Glutamatergic neuron (in vitro differentiated cells): ENCODE data around the gene SMARCAL1. TPM values are rescaled to one million over a fixed set of nuclear protein-coding genes. Genes with fewer than 3 reads are reported as not detected.

ENCODE experiments used
- DNase-seq: peaks from one replicate; pipeline ENCODE4 v3.0.0; 2022
- H3K27ac Mint-ChIP-seq: one replicate; pipeline ENCODE4 v1.8.0; 2020; ENCODE audit warnings: mild to moderate bottlenecking, mixed read lengths, inconsistent platforms; ENCODE audit not compliant: unreplicated experiment
- H3K27me3 Mint-ChIP-seq: one replicate; pipeline ENCODE4 v1.8.0; 2020; ENCODE audit warnings: mild to moderate bottlenecking, moderate library complexity, mixed read lengths, inconsistent platforms; ENCODE audit not compliant: unreplicated experiment
- H3K36me3 Mint-ChIP-seq: one replicate; pipeline ENCODE4 v1.8.0; 2020; ENCODE audit warnings: mild to moderate bottlenecking, mixed read lengths, inconsistent platforms; ENCODE audit not compliant: unreplicated experiment
- H3K4me1 Mint-ChIP-seq: one replicate; pipeline ENCODE4 v1.8.0; 2020; ENCODE audit warnings: mild to moderate bottlenecking, low read depth, mixed read lengths, inconsistent platforms; ENCODE audit not compliant: unreplicated experiment
- H3K4me3 Mint-ChIP-seq: one replicate; pipeline ENCODE4 v1.8.0; 2020; ENCODE audit warnings: mild to moderate bottlenecking, mixed read lengths, inconsistent platforms; ENCODE audit not compliant: unreplicated experiment
- H3K9me3 Mint-ChIP-seq: one replicate; pipeline ENCODE4 v1.8.0; 2020; ENCODE audit warnings: mild to moderate bottlenecking, moderate library complexity, mixed read lengths, inconsistent platforms; ENCODE audit not compliant: unreplicated experiment
- CTCF ChIP-seq: fragments of 200-600 bp; sonication (generic); IDR thresholded peaks from one replicate; pipeline ENCODE4 v1.5.0; 2021; ENCODE audit not compliant: partially characterized antibody, unreplicated experiment
- total RNA-seq: library from RNA; stranded (reverse); fragmentation: NEBNext Ultra II Directional; extraction: Animal tissue kit (Norgen Biotek cat#: 25700); gene quantifications from one replicate; pipeline ENCODE4 v1.2.1, GENCODE V29; 2021; ENCODE audit not compliant: unreplicated experiment

Gene SMARCAL1
- total RNA-seq, 1 donor from 2014 or later = 36.6 TPM

DNA sequence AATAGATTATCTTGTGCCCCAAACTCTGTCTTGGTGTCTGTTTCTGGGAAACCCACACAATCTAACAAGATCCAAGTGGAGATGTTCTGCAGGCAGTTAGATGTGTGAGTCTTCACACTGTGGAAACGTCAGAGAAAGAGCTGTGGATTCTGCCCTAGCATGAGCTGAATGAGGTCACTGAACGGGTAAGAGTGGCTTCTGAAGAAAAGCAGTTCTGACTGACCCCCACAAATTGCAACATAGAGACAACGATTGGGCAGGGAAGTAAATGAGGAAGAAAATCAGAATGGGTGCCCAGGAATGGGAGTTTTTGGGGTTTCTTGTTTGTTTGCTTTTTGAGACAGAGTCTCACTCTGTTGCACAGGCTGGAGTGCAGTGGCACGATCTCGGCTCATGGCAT is 73.5 kb downstream of the SMARCAL1 start:
- Mint-ChIP-seq H3K36me3 (no peaks in the 10 kb centered on the region), H3K9me3 (peaks cover under 1% of the 10 kb centered on the region), H3K4me1 (no peaks in the 10 kb centered on the region), H3K4me3 (no peak overlapping the region), H3K27me3 (no peaks in the 10 kb centered on the region), H3K27ac (no peak overlapping the region)
- no peak for TF ChIP-seq CTCF
- DNase-seq = no peak

- Mint-ChIP-seq H3K36me3 (no peaks in the 10 kb centered on the region), H3K4me1 (no peaks in the 10 kb centered on the region), H3K27ac (no peak overlapping the region), H3K9me3 (no peaks in the 10 kb centered on the region), H3K27me3 (no peaks in the 10 kb centered on the region), H3K4me3 (no peak overlapping the region)
- TF ChIP-seq CTCF = no peak
- DNase-seq = no peak
Measured at GRCh38 chr2:216486271-216486670, 74.0 kb downstream of the SMARCAL1 start.

GRCh38 chr2:216486708-216487107 is 74.4 kb downstream of the SMARCAL1 start:
- Mint-ChIP-seq H3K27me3 (no peaks in the 10 kb centered on the region), H3K9me3 (no peaks in the 10 kb centered on the region), H3K4me3 (no peak overlapping the region), H3K27ac (no peak overlapping the region), H3K36me3 (no peaks in the 10 kb centered on the region), H3K4me1 (peaks cover 2% of the 10 kb centered on the region)
- no peak for DNase-seq
- no peak for TF ChIP-seq CTCF

GRCh38 chr2:216490061-216490460 is 77.8 kb downstream of the SMARCAL1 start:
- no peak overlapping the region for H3K4me3 Mint-ChIP-seq
- H3K36me3 Mint-ChIP-seq = no peaks in the 10 kb centered on the region
- no peaks in the 10 kb centered on the region for H3K9me3 Mint-ChIP-seq
- H3K27ac Mint-ChIP-seq = no peak overlapping the region
- peaks cover 11% of the 10 kb centered on the region for H3K4me1 Mint-ChIP-seq
- DNase-seq = no peak
- H3K27me3 Mint-ChIP-seq = no peaks in the 10 kb centered on the region
- no peak for TF ChIP-seq CTCF

DNA sequence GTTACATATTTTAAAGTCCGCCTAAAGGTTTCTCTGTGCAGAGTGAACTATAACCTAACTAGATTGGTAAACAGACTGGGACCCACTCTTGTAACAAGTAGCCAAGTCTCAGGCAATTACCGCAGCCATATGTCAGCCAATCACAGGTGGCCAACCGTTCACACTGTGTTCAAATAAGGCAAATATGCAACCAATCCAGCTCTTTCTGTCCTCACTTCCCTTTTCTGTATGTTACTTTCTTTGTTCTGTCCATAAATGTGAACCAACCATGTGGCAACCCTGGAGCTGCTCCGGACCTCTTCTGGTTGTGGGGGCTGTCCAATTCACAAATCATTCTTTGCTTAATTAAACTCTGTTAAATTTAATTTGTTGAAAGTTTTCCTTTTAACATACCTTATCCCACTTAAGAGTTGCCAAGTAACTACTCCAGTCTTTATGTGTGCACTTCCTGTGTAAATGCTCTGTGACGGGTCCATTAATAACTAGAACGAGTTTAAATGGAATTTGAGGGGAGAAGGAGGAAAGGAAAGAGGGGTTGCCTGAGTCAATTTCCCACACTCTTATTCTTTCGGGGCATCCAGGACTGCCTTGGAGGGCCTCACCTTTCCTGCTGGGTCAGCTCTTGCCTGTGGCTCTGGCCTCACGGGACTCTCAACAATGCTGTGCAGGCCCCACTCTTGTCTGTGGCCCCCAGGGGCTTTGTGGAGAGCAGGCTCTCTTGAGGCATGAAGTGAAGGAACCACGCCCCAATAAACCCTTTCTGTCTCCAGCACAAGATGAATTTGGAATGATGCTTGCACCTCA is 79.7 kb downstream of the SMARCAL1 start:
- peak overlapping the region; percentile 79 for H3K27ac Mint-ChIP-seq
- H3K27me3 Mint-ChIP-seq = no peaks in the 10 kb centered on the region
- no peaks in the 10 kb centered on the region for H3K9me3 Mint-ChIP-seq
- no peak for TF ChIP-seq CTCF
- no peaks in the 10 kb centered on the region for H3K36me3 Mint-ChIP-seq
- no peak overlapping the region for H3K4me3 Mint-ChIP-seq
- peaks cover 11% of the 10 kb centered on the region for H3K4me1 Mint-ChIP-seq
- no peak for DNase-seq
